Smooth muscle cell (in vitro differentiated cells): ENCODE data around the gene PNLIPRP1. TPM values are rescaled to one million over a fixed set of nuclear protein-coding genes. Genes with fewer than 3 reads are reported as not detected.

ENCODE experiments used
- DNase-seq: peaks from one replicate; lab custom pipeline; 2025; ENCODE audit not compliant: unreplicated experiment; lab: John Stamatoyannopoulos, UW
- H2AFZ ChIP-seq: fragments of 200-600 bp; sonication (generic); 2 replicates; pipeline ENCODE4 v1.6.0; 2016; ENCODE audit warnings: antibody characterized with exemption, low read depth, mild to moderate bottlenecking
- H3F3A ChIP-seq: fragments of 200-600 bp; sonication (generic); 2 replicates; pipeline ENCODE4 v1.6.0; 2017; ENCODE audit warnings: antibody characterized with exemption, low read depth
- H3K27ac ChIP-seq: fragments of 200-600 bp; sonication (generic); 2 replicates; pipeline ENCODE4 v1.5.1; 2016; ENCODE audit warnings: low read depth, mild to moderate bottlenecking
- H3K27me3 ChIP-seq: fragments of 200-600 bp; sonication (generic); 2 replicates; pipeline ENCODE4 v1.6.1; 2016; ENCODE audit warnings: low read depth, mild to moderate bottlenecking
- H3K36me3 ChIP-seq: fragments of 200-600 bp; sonication (generic); 2 replicates; pipeline ENCODE4 v1.5.1; 2016; ENCODE audit warnings: low read depth
- H3K4me1 ChIP-seq: fragments of 200-600 bp; sonication (generic); 2 replicates; pipeline ENCODE4 v1.5.1; 2016; ENCODE audit warnings: low read depth
- H3K4me2 ChIP-seq: fragments of 200-600 bp; sonication (generic); 2 replicates; pipeline ENCODE4 v1.6.0; 2016; ENCODE audit warnings: mild to moderate bottlenecking
- H3K4me3 ChIP-seq: fragments of 200-600 bp; sonication (generic); 2 replicates; pipeline ENCODE4 v1.5.1; 2016; ENCODE audit warnings: mild to moderate bottlenecking
- H3K79me2 ChIP-seq: fragments of 200-600 bp; sonication (generic); 2 replicates; pipeline ENCODE4 v1.6.0; 2016; ENCODE audit warnings: low read depth, mild to moderate bottlenecking
- H3K9ac ChIP-seq: fragments of 200-600 bp; sonication (generic); 2 replicates; pipeline ENCODE4 v1.6.0; 2016; ENCODE audit warnings: low read depth
- H3K9me3 ChIP-seq: fragments of 200-600 bp; sonication (generic); replicated peaks from 2 replicates; pipeline ENCODE4 v1.5.1; 2016; ENCODE audit warnings: low read depth
- H4K20me1 ChIP-seq: fragments of 200-600 bp; sonication (generic); 2 replicates; pipeline ENCODE4 v1.6.0; 2016; ENCODE audit warnings: low read depth
- WGBS: methylation state at CpG from one replicate; pipeline ENCODE4 v1.1.7; 2016; ENCODE audit warnings: low lambda C conversion rate; 5-methylcytosine and 5-hydroxymethylcytosine counted together
- polyA plus RNA-seq: library from polyadenylated mRNA; unstranded; fragments of >200 nt; fragmentation: Nextera tagmentation; extraction: Ambion mirVana; gene quantifications from 2 replicates; pipeline ENCODE4 v1.2.1, GENCODE V29; 2016
- total RNA-seq: library from RNA; depleted of rRNA; stranded (reverse); fragments of >200 nt; gene quantifications from 2 replicates; pipeline ENCODE4 v1.2.3, GENCODE V29; 2014
- TF ChIP-seq, protein P1 (sequence below): fragments of 200-600 bp; sonication (generic); IDR thresholded peaks from 2 replicates; pipeline ENCODE4 v1.5.1; 2017; ENCODE audit warnings: borderline replicate concordance, mild to moderate bottlenecking, antibody characterized with exemption; ENCODE audit not compliant: insufficient read depth, poor library complexity, severe bottlenecking

The PNLIPRP1 gene
- total and polyA plus RNA-seq, 2 experiments from 2014 or later: not detected

DNA sequence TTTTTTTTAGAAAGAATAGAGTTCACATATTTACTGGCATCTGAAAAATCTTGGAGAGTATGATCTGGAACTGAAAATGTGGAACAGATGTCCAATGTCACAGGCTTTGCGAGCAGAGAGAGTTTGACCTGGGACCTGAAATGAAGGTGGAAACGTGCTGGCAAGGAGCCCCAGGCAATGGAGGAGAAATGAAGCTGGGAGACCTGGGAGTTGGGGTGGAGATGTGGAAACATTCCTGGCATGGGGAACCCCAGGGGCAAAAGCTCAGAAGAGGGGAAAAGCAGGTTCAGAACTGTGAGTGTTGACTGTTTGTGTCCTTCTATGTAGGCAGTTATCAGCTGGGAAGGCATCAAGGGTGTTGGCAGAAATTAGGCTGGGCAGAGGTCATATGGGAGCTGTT is 22.7 kb downstream of the PNLIPRP1 start:
- H3K36me3 ChIP-seq: no peaks in the 10 kb centered on the region
- no peak for DNase-seq
- H2AFZ ChIP-seq: no peak overlapping the region
- peaks cover 12% of the 10 kb centered on the region for H3K27me3 ChIP-seq
- WGBS: 92% methylated on average over 2 of the region's 2 CpGs
- H3F3A ChIP-seq: no peaks in the 10 kb centered on the region
- no peaks in the 10 kb centered on the region for H3K4me1 ChIP-seq
- H3K4me3 ChIP-seq: no peak overlapping the region
- no peaks in the 10 kb centered on the region for H3K9me3 ChIP-seq
- H3K79me2 ChIP-seq: no peaks in the 10 kb centered on the region
- TF ChIP-seq, protein P1, sequence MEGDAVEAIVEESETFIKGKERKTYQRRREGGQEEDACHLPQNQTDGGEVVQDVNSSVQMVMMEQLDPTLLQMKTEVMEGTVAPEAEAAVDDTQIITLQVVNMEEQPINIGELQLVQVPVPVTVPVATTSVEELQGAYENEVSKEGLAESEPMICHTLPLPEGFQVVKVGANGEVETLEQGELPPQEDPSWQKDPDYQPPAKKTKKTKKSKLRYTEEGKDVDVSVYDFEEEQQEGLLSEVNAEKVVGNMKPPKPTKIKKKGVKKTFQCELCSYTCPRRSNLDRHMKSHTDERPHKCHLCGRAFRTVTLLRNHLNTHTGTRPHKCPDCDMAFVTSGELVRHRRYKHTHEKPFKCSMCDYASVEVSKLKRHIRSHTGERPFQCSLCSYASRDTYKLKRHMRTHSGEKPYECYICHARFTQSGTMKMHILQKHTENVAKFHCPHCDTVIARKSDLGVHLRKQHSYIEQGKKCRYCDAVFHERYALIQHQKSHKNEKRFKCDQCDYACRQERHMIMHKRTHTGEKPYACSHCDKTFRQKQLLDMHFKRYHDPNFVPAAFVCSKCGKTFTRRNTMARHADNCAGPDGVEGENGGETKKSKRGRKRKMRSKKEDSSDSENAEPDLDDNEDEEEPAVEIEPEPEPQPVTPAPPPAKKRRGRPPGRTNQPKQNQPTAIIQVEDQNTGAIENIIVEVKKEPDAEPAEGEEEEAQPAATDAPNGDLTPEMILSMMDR: no peak
- no peak overlapping the region for H3K9ac ChIP-seq
- H3K27ac ChIP-seq: no peak overlapping the region
- no peaks in the 10 kb centered on the region for H4K20me1 ChIP-seq
- H3K4me2 ChIP-seq: no peak overlapping the region

DNA sequence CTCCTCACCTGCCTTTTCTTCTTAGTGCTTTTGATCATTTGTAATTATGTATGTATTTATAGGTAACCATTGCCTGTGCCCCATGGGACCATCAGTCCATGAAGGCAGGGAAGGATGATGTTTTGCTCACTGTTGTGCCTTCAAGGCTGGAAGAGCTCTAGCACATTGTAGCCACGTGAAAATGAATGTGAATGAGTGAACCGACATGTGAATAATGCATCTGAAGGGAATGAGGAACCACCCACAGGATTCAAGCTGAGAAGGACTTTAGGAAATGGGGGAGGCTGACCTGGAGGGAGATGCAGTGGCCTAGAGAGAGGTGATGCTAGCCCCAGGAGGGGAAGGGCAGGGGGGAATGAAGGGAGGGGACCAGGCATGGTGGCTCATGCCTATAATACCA is 24.0 kb downstream of the PNLIPRP1 start:
- Histone ChIP-seq H3K9me3 (no peaks in the 10 kb centered on the region), H3K9ac (no peak overlapping the region), H3K4me3 (no peak overlapping the region), H2AFZ (no peak overlapping the region), H4K20me1 (no peaks in the 10 kb centered on the region), H3K79me2 (no peaks in the 10 kb centered on the region), H3F3A (no peaks in the 10 kb centered on the region), H3K27me3 (peaks cover 4% of the 10 kb centered on the region), H3K4me1 (no peaks in the 10 kb centered on the region), H3K27ac (no peak overlapping the region), H3K36me3 (no peaks in the 10 kb centered on the region), H3K4me2 (no peak overlapping the region)
- WGBS: 43% methylated on average over 2 of the region's 2 CpGs
- no peak for DNase-seq
- TF ChIP-seq, protein P1: no peak

DNA sequence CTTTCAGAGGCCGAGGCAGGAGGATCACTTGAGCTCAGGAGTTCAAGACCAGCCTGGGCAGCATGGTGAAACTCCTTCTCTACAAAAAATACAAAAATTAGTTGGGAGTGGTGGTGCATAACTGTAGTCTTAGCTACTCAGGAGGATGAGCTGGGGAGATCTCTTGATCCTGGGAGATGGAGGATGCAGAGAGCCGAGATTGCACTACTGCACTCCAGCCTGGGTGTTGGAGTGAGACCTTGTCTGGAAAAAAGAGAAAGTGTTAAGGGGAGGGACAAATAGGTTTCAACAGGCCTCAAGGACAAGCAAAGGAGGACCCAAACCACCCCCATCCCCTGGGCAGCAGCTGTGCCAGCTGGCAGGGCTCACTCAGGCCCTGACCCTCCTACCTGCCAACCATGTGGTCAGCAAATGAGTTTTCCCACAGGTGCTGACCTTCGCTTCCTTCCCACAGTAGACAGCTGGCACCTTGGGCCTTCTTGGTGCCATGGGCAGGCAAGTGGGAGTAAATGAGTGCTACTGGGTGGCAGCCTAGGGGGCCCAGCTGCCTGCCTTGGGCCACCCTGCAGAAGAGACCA is 24.5 kb downstream of the PNLIPRP1 start:
- no peak overlapping the region for H3K9ac ChIP-seq
- TF ChIP-seq, protein P1: no peak
- no peak overlapping the region for H2AFZ ChIP-seq
- H3K36me3 ChIP-seq: no peaks in the 10 kb centered on the region
- WGBS: 90% methylated on average over 3 of the region's 3 CpGs
- H4K20me1 ChIP-seq: no peaks in the 10 kb centered on the region
- H3F3A ChIP-seq: no peaks in the 10 kb centered on the region
- H3K79me2 ChIP-seq: no peaks in the 10 kb centered on the region
- DNase-seq: no peak
- H3K4me2 ChIP-seq: no peak overlapping the region
- H3K4me3 ChIP-seq: no peak overlapping the region
- H3K9me3 ChIP-seq: no peaks in the 10 kb centered on the region
- no peak overlapping the region for H3K27ac ChIP-seq
- peaks cover 4% of the 10 kb centered on the region for H3K27me3 ChIP-seq
- no peaks in the 10 kb centered on the region for H3K4me1 ChIP-seq
